ENCODE results near the gene SLC35F6. TPM values are rescaled to one million over a fixed set of nuclear protein-coding genes. Genes with fewer than 3 reads are reported as not detected.
A peak's percentile ranks its signal among the peaks of the same experiment; 100 is the strongest.

The SLC35F6 gene
- total RNA-seq, 6 donors from 2014 or later: 36.7 to 59.4 (median 45.7) TPM

DNA sequence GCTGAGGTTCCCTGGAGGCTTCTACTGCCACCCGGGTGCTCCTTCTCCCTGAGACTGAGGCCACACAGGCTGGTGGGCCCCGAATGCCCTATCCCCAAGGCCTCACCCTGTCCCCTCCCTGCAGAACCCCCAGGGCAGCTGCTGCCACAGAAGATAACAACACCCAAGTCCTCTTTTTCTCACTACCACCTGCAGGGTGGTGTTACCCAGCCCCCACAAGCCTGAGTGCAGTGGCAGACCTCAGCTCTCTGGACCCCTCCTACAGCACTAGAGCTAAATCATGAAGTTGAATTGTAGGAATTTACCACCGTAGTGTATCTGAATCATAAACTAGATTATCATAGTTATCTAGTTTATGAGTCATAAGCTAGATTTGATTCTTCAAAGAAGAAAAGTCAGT, 14.4 kb downstream of the SLC35F6 start:
- H3K27ac ChIP-seq: no peak overlapping the region
- H3K4me3 ChIP-seq: no peak overlapping the region
- ATAC-seq (ENCODE audit: low FRiP score in 2 of 2): no peak
- TF ChIP-seq CTCF (IDR thresholded peaks at IDR 0.05): no peak
- TF ChIP-seq EP300 (IDR thresholded peaks at IDR 0.05): no peak
- no peak for TF ChIP-seq POLR2AphosphoS5 (IDR thresholded peaks at IDR 0.05)
- no peak for TF ChIP-seq POLR2A (IDR thresholded peaks at IDR 0.05)
- H3K4me1 ChIP-seq: peaks cover 0 to 8% (median 1%) of the 10 kb centered on the region in 4 donors
- H3K36me3 ChIP-seq: peaks cover 31 to 76% (median 60%) of the 10 kb centered on the region in 4 donors
- WGBS, 2 donors: 84 to 89% methylated on average over 3 of the region's 3 CpGs
- H3K27me3 ChIP-seq: no peaks in the 10 kb centered on the region
- DNase-seq: no peak
- H3K9me3 ChIP-seq: no peaks in the 10 kb centered on the region

DNA sequence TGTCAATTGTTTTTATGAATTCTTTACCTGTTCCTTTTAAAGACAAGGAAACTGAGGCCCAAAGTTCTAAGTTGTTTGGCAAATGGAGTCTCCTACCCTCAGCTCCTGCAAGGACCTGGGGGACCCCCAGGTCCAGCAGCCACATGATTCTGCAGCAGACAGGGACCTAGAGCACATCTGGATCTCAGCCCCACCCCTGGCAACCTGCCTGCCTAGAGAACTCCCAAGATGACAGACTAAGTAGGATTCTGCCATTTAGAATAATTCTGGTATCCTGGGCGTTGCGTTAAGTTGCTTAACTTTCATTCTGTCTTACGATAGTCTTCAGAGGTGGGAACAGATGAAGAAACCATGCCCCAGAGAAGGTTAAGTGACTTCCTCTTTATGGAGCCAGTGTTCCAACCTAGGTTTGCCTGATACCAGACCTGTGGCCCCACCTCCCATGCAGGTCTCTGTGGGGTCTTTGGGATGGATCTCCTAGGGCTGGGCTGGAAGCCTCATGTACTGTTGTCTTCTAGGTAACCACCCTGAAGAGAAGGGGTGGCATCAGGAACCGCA, 16.2 kb downstream of the SLC35F6 start:
- Histone ChIP-seq H3K27me3 (no peaks in the 10 kb centered on the region), H3K9me3 (no peaks in the 10 kb centered on the region), H3K36me3 (peaks cover 31 to 61% (median 53%) of the 10 kb centered on the region in 4 donors), H3K27ac (peak overlapping the region in 1 of 4 donors; percentile 12), H3K4me3 (no peak overlapping the region), H3K4me1 (peaks cover 4 to 5% (median 4%) of the 10 kb centered on the region in 4 donors)
- no peak for TF ChIP-seq POLR2A (IDR thresholded peaks at IDR 0.05)
- TF ChIP-seq POLR2AphosphoS5 (IDR thresholded peaks at IDR 0.05): no peak
- TF ChIP-seq CTCF (IDR thresholded peaks at IDR 0.05): no peak
- TF ChIP-seq EP300 (IDR thresholded peaks at IDR 0.05): no peak
- DNase-seq (no peak), ATAC-seq (ENCODE audit: low FRiP score in 2 of 2) (no peak)
- 93 to 97% methylated on average over 3 to 4 of the region's 4 CpGs for WGBS, 2 donors

DNA sequence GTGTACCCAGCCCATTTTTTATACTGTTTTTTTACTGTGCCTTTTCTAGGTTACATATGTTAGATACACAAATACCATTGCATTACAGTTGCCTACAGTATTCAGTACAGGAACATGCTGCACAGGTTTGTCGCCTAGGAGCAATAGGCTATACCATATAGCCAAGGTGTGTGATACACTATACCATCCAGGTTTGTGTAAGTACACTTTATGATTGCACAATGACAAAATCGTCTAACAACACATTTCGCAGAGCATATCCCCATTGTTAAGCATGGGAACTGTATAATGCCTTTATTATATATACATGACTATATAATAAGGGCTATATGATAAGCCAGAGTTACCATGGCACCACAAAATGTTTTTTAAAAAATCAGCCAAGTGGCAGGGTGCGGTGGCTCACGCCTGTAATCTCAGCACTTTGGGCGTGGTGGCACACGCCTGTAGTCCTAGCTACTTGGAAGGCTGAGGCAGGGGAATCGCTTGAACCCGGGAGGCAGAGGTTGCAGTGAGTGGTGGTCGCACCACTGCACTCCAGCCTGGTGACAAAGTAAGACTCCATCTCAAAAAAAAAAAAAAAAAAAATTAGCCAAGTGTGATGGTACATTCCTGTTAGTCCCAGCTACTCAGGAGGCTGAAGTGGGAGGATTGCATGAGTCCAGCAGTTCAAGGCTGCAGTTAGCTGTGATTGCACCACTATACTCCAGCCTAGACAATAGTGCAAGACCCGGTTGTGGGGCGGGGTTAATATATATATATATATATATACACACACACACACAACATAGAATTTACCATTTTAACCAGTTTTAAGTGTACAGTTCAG, 19.0 kb downstream of the SLC35F6 start:
- Histone ChIP-seq H3K4me3 (no peak overlapping the region), H3K27me3 (no peaks in the 10 kb centered on the region), H3K36me3 (peaks cover 14 to 33% (median 27%) of the 10 kb centered on the region in 4 donors), H3K27ac (no peak overlapping the region), H3K9me3 (no peaks in the 10 kb centered on the region), H3K4me1 (peaks cover 8 to 19% (median 14%) of the 10 kb centered on the region in 4 donors)
- no peak for ATAC-seq (ENCODE audit: low FRiP score in 2 of 2)
- DNase-seq: no peak
- 84 to 88% methylated on average over 12 of the region's 12 CpGs for WGBS, 2 donors
- TF ChIP-seq POLR2A (IDR thresholded peaks at IDR 0.05): no peak
- no peak for TF ChIP-seq EP300 (IDR thresholded peaks at IDR 0.05)
- no peak for TF ChIP-seq POLR2AphosphoS5 (IDR thresholded peaks at IDR 0.05)
- TF ChIP-seq CTCF (IDR thresholded peaks at IDR 0.05): no peak

GRCh38 chr2:26784570-26785234, 20.6 kb downstream of the SLC35F6 start:
- peaks cover 3 to 17% (median 12%) of the 10 kb centered on the region in 4 donors for H3K36me3 ChIP-seq
- ATAC-seq (ENCODE audit: low FRiP score in 2 of 2) (no peak), DNase-seq (no peak)
- H3K27me3 ChIP-seq: no peaks in the 10 kb centered on the region
- H3K27ac ChIP-seq: peak overlapping the region in 1 of 4 donors; percentile 64
- H3K4me3 ChIP-seq: peak overlapping the region in 2 of 4 donors; percentile 68 to 73
- H3K4me1 ChIP-seq: peaks cover 8 to 19% (median 14%) of the 10 kb centered on the region in 4 donors
- 95 to 96% methylated on average over 19 of the region's 19 CpGs for WGBS, 2 donors
- H3K9me3 ChIP-seq: no peaks in the 10 kb centered on the region
- TF ChIP-seq POLR2AphosphoS5 (IDR thresholded peaks at IDR 0.05) (no peak), POLR2A (IDR thresholded peaks at IDR 0.05) (no peak), EP300 (IDR thresholded peaks at IDR 0.05) (no peak), CTCF (IDR thresholded peaks at IDR 0.05) (no peak)
